ENCODE data around the gene CDH11.
A peak's percentile ranks its signal among the peaks of the same experiment; 100 is the strongest.

CDH11 gene

GRCh38 chr16:65125871-65126270 is 4.0 kb upstream of the CDH11 start:
- H3K4me3 ChIP-seq (replicated peaks; ENCODE audit: insufficient read depth, low read length) = no peak overlapping the region
- DNase-seq (ENCODE audit: low read depth in 1 of 2, low spot score in 1 of 2) = peak in 1 of 2 experiments; percentile 6
- peaks cover 27% of the 10 kb centered on the region for H3K27me3 ChIP-seq (ENCODE audit: insufficient read depth, poor library complexity, severe bottlenecking)
- TF ChIP-seq CTCF (IDR thresholded peaks at IDR 0.05; ENCODE audit: insufficient read depth, low read length) (no peak), REST (IDR thresholded peaks at IDR 0.05; ENCODE audit: insufficient replicate concordance, low read depth) (no peak), GABPA (IDR thresholded peaks at IDR 0.05; ENCODE audit: low read depth) (no peak), SPI1 (IDR thresholded peaks at IDR 0.05; ENCODE audit: borderline replicate concordance, low read depth) (no peak), POLR2AphosphoS5 (IDR thresholded peaks at IDR 0.05; ENCODE audit: low read depth) (no peak)
- no peak overlapping the region for H3K27ac ChIP-seq (replicated peaks)

- TF ChIP-seq SPI1 (IDR thresholded peaks at IDR 0.05; ENCODE audit: borderline replicate concordance, low read depth) = no peak
- no peak for TF ChIP-seq POLR2AphosphoS5 (IDR thresholded peaks at IDR 0.05; ENCODE audit: low read depth)
- Histone ChIP-seq H3K27me3 (ENCODE audit: insufficient read depth, poor library complexity, severe bottlenecking) (peaks cover 33% of the 10 kb centered on the region), H3K27ac (replicated peaks) (no peak overlapping the region), H3K4me3 (replicated peaks; ENCODE audit: insufficient read depth, low read length) (no peak overlapping the region)
- DNase-seq (ENCODE audit: low read depth in 1 of 2, low spot score in 1 of 2) = no peak
Measured at GRCh38 chr16:65125322-65125721, 3.5 kb upstream of the CDH11 start.

GRCh38 chr16:65124596-65124995 is 2.7 kb upstream of the CDH11 start:
- Histone ChIP-seq H3K27me3 (ENCODE audit: insufficient read depth, poor library complexity, severe bottlenecking) (peaks cover 39% of the 10 kb centered on the region), H3K4me3 (replicated peaks; ENCODE audit: insufficient read depth, low read length) (no peak overlapping the region)

More at GRCh38 chr16:65124596-65124995, 2.7 kb upstream of the CDH11 start:
- H3K27ac ChIP-seq (replicated peaks) = no peak overlapping the region
- TF ChIP-seq CTCF (IDR thresholded peaks at IDR 0.05; ENCODE audit: insufficient read depth, low read length) = no peak
- no peak for TF ChIP-seq GABPA (IDR thresholded peaks at IDR 0.05; ENCODE audit: low read depth)
- TF ChIP-seq REST (IDR thresholded peaks at IDR 0.05; ENCODE audit: insufficient replicate concordance, low read depth) = no peak
- no peak for TF ChIP-seq SPI1 (IDR thresholded peaks at IDR 0.05; ENCODE audit: borderline replicate concordance, low read depth)
- no peak for TF ChIP-seq POLR2AphosphoS5 (IDR thresholded peaks at IDR 0.05; ENCODE audit: low read depth)
- no peak for DNase-seq (ENCODE audit: low read depth in 1 of 2, low spot score in 1 of 2)
